ENCODE data around the gene PHLDA3. TPM values are rescaled to one million over a fixed set of nuclear protein-coding genes. Genes with fewer than 3 reads are reported as not detected.

The PHLDA3 gene
- total RNA-seq, 4 donors from 2014 or later, result 69.2 to 153 (median 84.7) TPM

- WGBS, 2 donors (ENCODE audit: low coverage in 1 of 2), result 83 to 89% methylated on average over 1 of the region's 1 CpG
- no peak overlapping the region for H3K27ac ChIP-seq
- no peaks in the 10 kb centered on the region for H3K9me3 ChIP-seq
- H3K4me1 ChIP-seq, result peaks cover 4 to 28% (median 12%) of the 10 kb centered on the region in 3 donors
- H3K4me3 ChIP-seq, result no peak overlapping the region
- H3K27me3 ChIP-seq, result no peaks in the 10 kb centered on the region
- no peak for ATAC-seq
- no peak for TF ChIP-seq EP300 (IDR thresholded peaks at IDR 0.05)
- TF ChIP-seq POLR2A (IDR thresholded peaks at IDR 0.05), result no peak
- no peak for TF ChIP-seq POLR2AphosphoS5 (IDR thresholded peaks at IDR 0.05)
- no peak for TF ChIP-seq CTCF (IDR thresholded peaks at IDR 0.05)
- H3K36me3 ChIP-seq, result peaks cover 0 to 5% of the 10 kb centered on the region in 2 donors
Measured at GRCh38 chr1:201515895-201516294, 46.9 kb upstream of the PHLDA3 start.

- H3K27ac ChIP-seq, result no peak overlapping the region
- WGBS, 2 donors (ENCODE audit: low coverage in 1 of 2), result 85 to 92% methylated on average over 6 to 9 of the region's 9 CpGs
- peaks cover 4 to 28% (median 12%) of the 10 kb centered on the region in 3 donors for H3K4me1 ChIP-seq
- no peaks in the 10 kb centered on the region for H3K27me3 ChIP-seq
- H3K36me3 ChIP-seq, result peaks cover 0 to 5% of the 10 kb centered on the region in 2 donors
- TF ChIP-seq CTCF (IDR thresholded peaks at IDR 0.05), result no peak
- TF ChIP-seq EP300 (IDR thresholded peaks at IDR 0.05), result no peak
- TF ChIP-seq POLR2AphosphoS5 (IDR thresholded peaks at IDR 0.05), result no peak
- no peak for TF ChIP-seq POLR2A (IDR thresholded peaks at IDR 0.05)
- no peaks in the 10 kb centered on the region for H3K9me3 ChIP-seq
- no peak overlapping the region for H3K4me3 ChIP-seq
- no peak for ATAC-seq
Measured at GRCh38 chr1:201515062-201515750, 46.2 kb upstream of the PHLDA3 start.

GRCh38 chr1:201514466-201514865 lies 45.5 kb upstream of the PHLDA3 start:
- WGBS, 2 donors (ENCODE audit: low coverage in 1 of 2), result 83% methylated on average over 1 of the region's 2 CpGs; no CpG with 5 or more reads in 1 of the 2 donors
- no peak overlapping the region for H3K27ac ChIP-seq
- no peaks in the 10 kb centered on the region for H3K27me3 ChIP-seq
- no peaks in the 10 kb centered on the region for H3K9me3 ChIP-seq
- peaks cover 4 to 32% (median 12%) of the 10 kb centered on the region in 3 donors for H3K4me1 ChIP-seq
- TF ChIP-seq CTCF (IDR thresholded peaks at IDR 0.05), result no peak
- no peak for ATAC-seq
- peaks cover 0 to 5% of the 10 kb centered on the region in 2 donors for H3K36me3 ChIP-seq
- no peak overlapping the region for H3K4me3 ChIP-seq

- Histone ChIP-seq H3K4me3 (no peak overlapping the region), H3K27me3 (no peaks in the 10 kb centered on the region), H3K27ac (peak overlapping the region in 2 of 4 donors; percentile 97), H3K36me3 (peaks cover 0 to 5% of the 10 kb centered on the region in 2 donors), H3K9me3 (no peaks in the 10 kb centered on the region), H3K4me1 (peaks cover 4 to 39% (median 12%) of the 10 kb centered on the region in 3 donors)
- WGBS, 2 donors (ENCODE audit: low coverage in 1 of 2), result 96 to 100% methylated on average over 2 to 6 of the region's 6 CpGs
- TF ChIP-seq CTCF (IDR thresholded peaks at IDR 0.05) (no peak), EP300 (IDR thresholded peaks at IDR 0.05) (no peak), POLR2AphosphoS5 (IDR thresholded peaks at IDR 0.05) (no peak), POLR2A (IDR thresholded peaks at IDR 0.05) (no peak)
- no peak for ATAC-seq
Measured at GRCh38 chr1:201513498-201514243, 44.7 kb upstream of the PHLDA3 start.

All from gastroesophageal sphincter (tissue), 4 donors.